Measurements from ENCODE around the gene EPOP.
A peak's percentile ranks its signal among the peaks of the same experiment; 100 is the strongest.

Gene EPOP

GRCh38 chr17:38705803-38706504, 31.2 kb upstream of the EPOP start:
- DNase-seq: no peak

- no peak for DNase-seq
Measured at GRCh38 chr17:38705523-38705802, 30.7 kb upstream of the EPOP start.

- DNase-seq: peak; percentile 81 to 86
Measured at GRCh38 chr17:38704606-38705522, 30.1 kb upstream of the EPOP start, which contains the start of gene MLLT6. TSS of gene MLLT6 (plus strand) at chr17:38705273. CDS start at chr17:38705633, 360 bp downstream.

- peak; percentile 73 to 74 for DNase-seq
Measured at GRCh38 chr17:38703742-38704605, 29.2 kb upstream of the EPOP start.

- DNase-seq: peak in 1 of 2 donors; percentile 24
Measured at GRCh38 chr17:38702916-38703741, 28.4 kb upstream of the EPOP start.

GRCh38 chr17:38702166-38702915, 27.6 kb upstream of the EPOP start:
- DNase-seq: peak; percentile 80 to 82

- peak; percentile 86 to 87 for DNase-seq
Measured at GRCh38 chr17:38701504-38702165, 26.9 kb upstream of the EPOP start.

GRCh38 chr17:38698760-38699159, 24.0 kb upstream of the EPOP start:
- no peak for DNase-seq

GRCh38 chr17:38697061-38697820, 22.5 kb upstream of the EPOP start:
- no peak for DNase-seq

- no peak for DNase-seq
Measured at GRCh38 chr17:38693700-38694329, 19.1 kb upstream of the EPOP start.

- DNase-seq: no peak
Measured at GRCh38 chr17:38691154-38691553, 16.4 kb upstream of the EPOP start.

- DNase-seq: no peak
Measured at GRCh38 chr17:38690386-38690785, 15.6 kb upstream of the EPOP start.

- DNase-seq: no peak
Measured at GRCh38 chr17:38687286-38687685, 12.5 kb upstream of the EPOP start.

- DNase-seq: peak in 1 of 2 donors; percentile 33
Measured at GRCh38 chr17:38685491-38685890, 10.7 kb upstream of the EPOP start.

- no peak for DNase-seq
Measured at GRCh38 chr17:38681096-38681495, 6.3 kb upstream of the EPOP start.

- DNase-seq: no peak
Measured at GRCh38 chr17:38677819-38678218, 3.1 kb upstream of the EPOP start.

GRCh38 chr17:38676706-38677504, 2.1 kb upstream of the EPOP start:
- peak; percentile 85 for DNase-seq

GRCh38 chr17:38674014-38674748, 576 bp downstream of the EPOP start:
- no peak for DNase-seq
